Stimulated activated CD4-positive, alpha-beta T cell treated with anti-CD3 and anti-CD28 coated beads, Interleukin-1b, Interleukin-23, amount 100 ng/mL, for 1 hour (primary cell): Measurements from ENCODE around the gene RING1.

Experiments
- DNase-seq, 2 donors: peaks; one replicate each; pipeline ENCODE4 v3.0.0-alpha.2; 2020; ENCODE audit warnings: low read depth in 2 of 2

RING1 gene

GRCh38 chr6:33192105-33192646 is 16.1 kb upstream of the RING1 start, which contains the start of gene COL11A2:
TSS of gene COL11A2 (minus strand) at chr6:33192467. CDS start at chr6:33192240, 227 bp downstream.
- DNase-seq = no peak

- no peak for DNase-seq
Observed at GRCh38 chr6:33192671-33193602, 15.4 kb upstream of the RING1 start.

GRCh38 chr6:33193619-33194018 is 14.7 kb upstream of the RING1 start:
- DNase-seq = no peak

GRCh38 chr6:33194431-33194979 is 13.8 kb upstream of the RING1 start:
- DNase-seq = no peak

- no peak for DNase-seq
Observed at GRCh38 chr6:33195304-33196165, 12.8 kb upstream of the RING1 start.

- no peak for DNase-seq
Observed at GRCh38 chr6:33197431-33198048, 10.8 kb upstream of the RING1 start.

- no peak for DNase-seq
Observed at GRCh38 chr6:33198159-33198852, 10.0 kb upstream of the RING1 start.

GRCh38 chr6:33198853-33199436 is 9.4 kb upstream of the RING1 start:
- DNase-seq = no peak

- peak in 1 of 2 donors; percentile 48 for DNase-seq
Observed at GRCh38 chr6:33199687-33200218, 8.5 kb upstream of the RING1 start.

- DNase-seq = peak; percentile 95 to 99
Observed at GRCh38 chr6:33200219-33201146, 7.8 kb upstream of the RING1 start, which contains the start of the genes RXRB and SLC39A7. TSS of gene RXRB (minus strand) at chr6:33200665. CDS start at chr6:33200476, 189 bp downstream. TSS of gene SLC39A7 (plus strand) at chr6:33200867. CDS start at chr6:33201246, 379 bp downstream.

GRCh38 chr6:33201147-33201545 is 7.2 kb upstream of the RING1 start:
- no peak for DNase-seq

- DNase-seq = no peak
Observed at GRCh38 chr6:33201935-33202334, 6.4 kb upstream of the RING1 start.

GRCh38 chr6:33202799-33203198 is 5.5 kb upstream of the RING1 start:
- DNase-seq = no peak

- no peak for DNase-seq
Observed at GRCh38 chr6:33203443-33204164, 4.7 kb upstream of the RING1 start.

GRCh38 chr6:33204165-33204414 is 4.2 kb upstream of the RING1 start:
- no peak for DNase-seq

GRCh38 chr6:33204415-33205190 is 3.7 kb upstream of the RING1 start, which contains the start of gene HSD17B8:
TSS of gene HSD17B8 (plus strand) at chr6:33204655. CDS start at chr6:33204669, 14 bp downstream.
- peak; percentile 75 to 83 for DNase-seq

GRCh38 chr6:33205191-33206026 is 2.9 kb upstream of the RING1 start:
- no peak for DNase-seq
